Suppressor macrophage treated with lipopolysaccharide for 4 hours (primary cell): ENCODE measurements around the gene MAD2L1.
A peak's percentile ranks its signal among the peaks of the same experiment; 100 is the strongest.

Experiments
- DNase-seq: peaks from one replicate; pipeline ENCODE4 v3.0.0-alpha.2; 2020

Gene MAD2L1

GRCh38 chr4:120056246-120056645 is 10.4 kb downstream of the MAD2L1 start:
- peak; percentile 15 for DNase-seq

- DNase-seq: no peak
Observed at GRCh38 chr4:120055795-120056194, 10.9 kb downstream of the MAD2L1 start.

- no peak for DNase-seq
Observed at GRCh38 chr4:120055162-120055561, 11.5 kb downstream of the MAD2L1 start.

- DNase-seq: peak; percentile 42
Observed at GRCh38 chr4:120053911-120054310, 12.7 kb downstream of the MAD2L1 start.

- DNase-seq: peak; percentile 93
Observed at GRCh38 chr4:120052856-120053255, 13.8 kb downstream of the MAD2L1 start.

GRCh38 chr4:120051253-120051652 is 15.4 kb downstream of the MAD2L1 start:
- DNase-seq: no peak

- peak; percentile 92 for DNase-seq
Observed at GRCh38 chr4:120049732-120050494, 16.7 kb downstream of the MAD2L1 start.

GRCh38 chr4:120043828-120044227 is 22.8 kb downstream of the MAD2L1 start:
- DNase-seq: no peak

GRCh38 chr4:120037411-120037810 is 29.2 kb downstream of the MAD2L1 start:
- DNase-seq: no peak

GRCh38 chr4:120034913-120035312 is 31.7 kb downstream of the MAD2L1 start:
- no peak for DNase-seq

GRCh38 chr4:120026853-120027252 is 39.8 kb downstream of the MAD2L1 start:
- DNase-seq: no peak

- DNase-seq: no peak
Observed at GRCh38 chr4:120025516-120025915, 41.1 kb downstream of the MAD2L1 start.

- no peak for DNase-seq
Observed at GRCh38 chr4:120018786-120019185, 47.9 kb downstream of the MAD2L1 start.

- DNase-seq: no peak
Observed at GRCh38 chr4:120017939-120018692, 48.5 kb downstream of the MAD2L1 start.

- DNase-seq: no peak
Observed at GRCh38 chr4:120011725-120012124, 54.9 kb downstream of the MAD2L1 start.

GRCh38 chr4:120010646-120011045 is 56.0 kb downstream of the MAD2L1 start:
- no peak for DNase-seq

- no peak for DNase-seq
Observed at GRCh38 chr4:120009731-120010130, 56.9 kb downstream of the MAD2L1 start.

- no peak for DNase-seq
Observed at GRCh38 chr4:120008957-120009356, 57.7 kb downstream of the MAD2L1 start.

GRCh38 chr4:120007896-120008436 is 58.7 kb downstream of the MAD2L1 start:
- DNase-seq: no peak

- no peak for DNase-seq
Observed at GRCh38 chr4:120007191-120007871, 59.3 kb downstream of the MAD2L1 start.
